8988T (cell line): Measurements from ENCODE around the gene SOX6.

Source experiments
- DNase-seq: peaks from one replicate; pipeline ENCODE4 v3.0.0; 2011

Gene SOX6

GRCh38 chr11:16312233-16312765 is 44.0 kb downstream of the SOX6 start:
- DNase-seq = no peak

GRCh38 chr11:16311831-16312230 is 44.5 kb downstream of the SOX6 start:
- DNase-seq = no peak

- DNase-seq = no peak
Measured at GRCh38 chr11:16310943-16311342, 45.4 kb downstream of the SOX6 start.

GRCh38 chr11:16309226-16309625 is 47.1 kb downstream of the SOX6 start:
- no peak for DNase-seq

- no peak for DNase-seq
Measured at GRCh38 chr11:16301462-16301861, 54.9 kb downstream of the SOX6 start.

GRCh38 chr11:16299884-16300782 is 56.2 kb downstream of the SOX6 start:
- no peak for DNase-seq

GRCh38 chr11:16299390-16299789 is 57.0 kb downstream of the SOX6 start:
- DNase-seq = no peak

- DNase-seq = no peak
Measured at GRCh38 chr11:16297332-16297731, 59.0 kb downstream of the SOX6 start.

- DNase-seq = no peak
Measured at GRCh38 chr11:16296273-16296672, 60.1 kb downstream of the SOX6 start.

GRCh38 chr11:16295592-16295991 is 60.8 kb downstream of the SOX6 start:
- DNase-seq = no peak

- DNase-seq = no peak
Measured at GRCh38 chr11:16293204-16293681, 63.1 kb downstream of the SOX6 start.

GRCh38 chr11:16292167-16292859 is 64.0 kb downstream of the SOX6 start:
- no peak for DNase-seq

- no peak for DNase-seq
Measured at GRCh38 chr11:16291729-16292128, 64.6 kb downstream of the SOX6 start.

- no peak for DNase-seq
Measured at GRCh38 chr11:16289541-16289940, 66.8 kb downstream of the SOX6 start.

GRCh38 chr11:16287630-16288280 is 68.6 kb downstream of the SOX6 start:
- DNase-seq = no peak

GRCh38 chr11:16286095-16286494 is 70.3 kb downstream of the SOX6 start:
- no peak for DNase-seq

GRCh38 chr11:16280256-16280682 is 76.1 kb downstream of the SOX6 start:
- no peak for DNase-seq

GRCh38 chr11:16279524-16279923 is 76.8 kb downstream of the SOX6 start:
- DNase-seq = no peak

GRCh38 chr11:16278979-16279378 is 77.4 kb downstream of the SOX6 start:
- DNase-seq = no peak

- DNase-seq = no peak
Measured at GRCh38 chr11:16278273-16278672, 78.1 kb downstream of the SOX6 start.

- DNase-seq = no peak
Measured at GRCh38 chr11:16276251-16276650, 80.1 kb downstream of the SOX6 start.

- DNase-seq = no peak
Measured at GRCh38 chr11:16271258-16271657, 85.1 kb downstream of the SOX6 start.

- DNase-seq = no peak
Measured at GRCh38 chr11:16266021-16266420, 90.3 kb downstream of the SOX6 start.
